Testis (tissue), 3 donors: ENCODE results near the gene TMEM138. TPM values are rescaled to one million over a fixed set of nuclear protein-coding genes. Genes with fewer than 3 reads are reported as not detected.
A peak's percentile ranks its signal among the peaks of the same experiment; 100 is the strongest.

ENCODE experiments used
- DNase-seq: peaks from one replicate; pipeline ENCODE4 v3.0.0-alpha.2; 2019
- H3K27ac ChIP-seq, 2 donors: fragments of 200-600 bp; sonication (generic); one replicate each; pipeline ENCODE4 v1.5.1; 2019
- H3K27me3 ChIP-seq: fragments of 200-600 bp; sonication (generic); one replicate; pipeline ENCODE4 v1.5.1; 2019
- H3K36me3 ChIP-seq: fragments of 200-600 bp; sonication (generic); one replicate; pipeline ENCODE4 v1.5.1; 2017; ENCODE audit warnings: low read depth; ENCODE audit errors: missing control alignments
- H3K4me1 ChIP-seq: fragments of 200-600 bp; sonication (generic); one replicate; pipeline ENCODE4 v1.5.1; 2019
- H3K4me3 ChIP-seq, 2 donors: fragments of 200-600 bp; sonication (generic); one replicate each; pipeline ENCODE4 v1.5.1; 2017 to 2019
- H3K9me3 ChIP-seq: fragments of 200-600 bp; sonication (generic); one replicate; pipeline ENCODE4 v1.5.1; 2017
- CTCF ChIP-seq, 3 experiments: fragments of 450-650 bp in 2 of 3; fragments of 200-600 bp in 1 of 3; sonication (generic) in 1 of 3; IDR thresholded peaks; one replicate each; pipeline ENCODE4 v1.5.1; 2016 to 2019; ENCODE audit warnings: antibody characterized with exemption in 3 of 3, mild to moderate bottlenecking in 2 of 3, moderate library complexity in 1 of 3
- POLR2A ChIP-seq: fragments of 450-650 bp; IDR thresholded peaks from one replicate; pipeline ENCODE4 v1.6.1; 2017; ENCODE audit warnings: antibody characterized with exemption, mild to moderate bottlenecking, moderate library complexity
- WGBS, 2 donors: methylation state at CpG; one replicate each; pipeline ENCODE4 v1.1.5; 2018; 5-methylcytosine and 5-hydroxymethylcytosine counted together
- intact Hi-C: fragments of 100-400 bp; cut with DNase I; formaldehyde crosslinking; loops from one replicate; pipeline ENCODE4 v1.15.1; 2023; ENCODE audit warnings: low total_unique reads
- polyA plus RNA-seq: library from polyadenylated mRNA; stranded (reverse); fragments of 350-450 nt; fragmentation: Illumina TruSeq; extraction: RNeasy Lipid Tissue Mini Kit (QIAGEN cat#74804); gene quantifications from one replicate; pipeline ENCODE4 v1.2.3, GENCODE V29; 2014; ENCODE audit warnings: low read depth, low replicate concordance; ENCODE audit not compliant: insufficient read depth
- total RNA-seq, 2 donors: library from RNA; depleted of rRNA; stranded (reverse); fragments of >200 nt; gene quantifications; one replicate each; pipeline ENCODE4 v1.2.3, GENCODE V29; 2016

The TMEM138 gene
- total and polyA plus RNA-seq, 3 donors from 2014 or later, result 41.8 to 61.8 (median 42.1) TPM

DNA sequence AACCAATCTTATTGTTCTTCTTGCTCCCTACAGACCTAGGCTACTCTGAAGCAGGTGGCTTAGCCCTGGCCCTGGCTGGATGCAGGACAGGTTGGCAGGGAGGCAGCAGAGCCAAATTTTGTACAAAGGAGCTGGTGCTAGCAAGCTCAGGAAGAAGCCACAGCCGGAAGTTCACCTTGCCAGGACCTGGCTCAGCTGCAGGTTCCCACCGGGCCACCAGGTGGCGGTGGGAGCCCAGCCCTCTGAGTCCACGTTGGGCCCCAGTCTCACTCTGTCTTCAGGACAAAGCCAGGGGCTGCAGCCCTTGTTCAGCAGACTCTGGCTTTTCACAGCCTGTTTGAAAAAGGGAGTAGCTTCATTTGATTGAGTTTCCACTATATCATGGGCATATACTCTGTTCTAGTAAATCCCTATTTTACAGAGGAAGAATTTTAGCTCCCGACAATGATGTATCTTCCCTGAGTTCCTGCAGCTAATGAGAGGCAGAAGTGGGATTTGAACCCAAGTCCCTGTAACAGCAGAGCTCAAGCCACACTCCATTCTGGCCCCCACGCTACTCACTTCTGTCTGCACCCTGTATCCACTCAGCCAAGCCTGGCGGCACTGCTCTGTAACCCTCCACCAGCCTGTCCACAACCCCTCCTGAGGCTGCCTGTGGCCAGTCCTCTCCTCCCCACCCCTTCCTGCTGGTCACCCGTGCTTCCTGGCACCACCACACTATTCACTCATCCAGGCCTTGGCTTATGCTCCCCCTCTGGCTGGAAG is 25.8 kb upstream of the TMEM138 start:
- Histone ChIP-seq H3K27ac (peak overlapping the region; percentile 82 to 95), H3K4me3 (no peak overlapping the region), H3K4me1 (peaks cover 47% of the 10 kb centered on the region), H3K36me3 (no peaks in the 10 kb centered on the region), H3K9me3 (no peaks in the 10 kb centered on the region), H3K27me3 (no peaks in the 10 kb centered on the region)
- peak; percentile 84 for DNase-seq
- WGBS, 2 donors, result 38 to 40% methylated on average over 8 of the region's 8 CpGs
- intact Hi-C loops, result loop anchor here (5.0 to 10.0 kb wide), 2 partner anchors 51 to 98 kb away; partner anchors contain the start of gene SDHAF2
- TF ChIP-seq POLR2A, result no peak
- peak; percentile 92 to 97 (median 97) for TF ChIP-seq CTCF (IDR thresholded peaks at IDR 0.05)

DNA sequence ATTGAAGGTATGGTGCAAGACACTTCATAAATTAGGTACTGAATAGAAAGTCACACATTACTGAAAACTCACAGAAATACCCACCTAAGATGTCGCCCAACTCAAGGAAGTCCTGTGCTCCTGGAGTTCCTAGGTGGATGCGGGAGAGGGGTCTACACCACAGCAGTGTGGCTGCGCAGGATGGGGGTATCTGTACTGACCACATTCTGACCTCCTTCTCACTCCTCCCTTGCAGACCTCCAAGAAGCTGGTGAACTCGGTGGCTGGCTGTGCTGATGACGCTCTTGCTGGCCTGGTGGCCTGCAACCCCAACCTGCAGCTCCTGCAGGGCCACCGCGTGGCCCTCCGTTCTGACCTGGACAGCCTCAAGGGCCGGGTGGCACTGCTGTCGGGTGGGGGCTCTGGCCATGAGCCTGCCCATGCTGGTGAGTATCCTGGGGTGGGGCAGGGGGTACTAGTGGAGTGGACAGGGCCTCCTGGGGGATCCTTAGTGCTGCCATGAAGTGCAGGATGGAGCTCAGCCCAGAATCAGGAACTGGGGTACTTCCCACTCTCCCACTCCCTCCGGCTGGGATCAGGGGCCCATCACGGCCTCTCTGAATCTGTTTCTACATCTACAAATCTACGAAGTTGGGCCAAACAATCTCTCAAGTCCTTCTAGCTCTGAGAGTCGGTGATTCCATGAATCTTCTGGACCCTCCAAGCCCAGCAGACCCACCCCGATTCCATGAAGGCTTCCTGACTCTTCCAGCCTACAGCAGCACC is 24.3 kb upstream of the TMEM138 start:
- WGBS, 2 donors, result 93 to 95% methylated on average over 9 to 15 of the region's 15 CpGs
- Histone ChIP-seq H3K27me3 (no peaks in the 10 kb centered on the region), H3K9me3 (no peaks in the 10 kb centered on the region), H3K4me1 (peaks cover 39% of the 10 kb centered on the region), H3K36me3 (no peaks in the 10 kb centered on the region), H3K4me3 (no peak overlapping the region), H3K27ac (no peak overlapping the region)
- intact Hi-C loops, result loop anchor here (5.0 to 10.0 kb wide), 2 partner anchors 49 to 97 kb away; partner anchors contain the start of gene SDHAF2
- no peak for TF ChIP-seq POLR2A
- no peak for TF ChIP-seq CTCF (IDR thresholded peaks at IDR 0.05)
- no peak for DNase-seq

GRCh38 chr11:61338783-61339489 is 23.2 kb upstream of the TMEM138 start:
- peaks cover 34% of the 10 kb centered on the region for H3K4me1 ChIP-seq
- DNase-seq, result no peak
- H3K36me3 ChIP-seq, result no peaks in the 10 kb centered on the region
- TF ChIP-seq CTCF (IDR thresholded peaks at IDR 0.05) (no peak), POLR2A (no peak)
- intact Hi-C loops, result loop anchor here (5.0 to 10.0 kb wide), 2 partner anchors 48 to 96 kb away; partner anchors contain the start of gene SDHAF2
- no peaks in the 10 kb centered on the region for H3K9me3 ChIP-seq
- WGBS, 2 donors, result 93 to 95% methylated on average over 10 to 25 of the region's 26 CpGs
- H3K27ac ChIP-seq, result no peak overlapping the region
- no peak overlapping the region for H3K4me3 ChIP-seq
- no peaks in the 10 kb centered on the region for H3K27me3 ChIP-seq

GRCh38 chr11:61339490-61339878 is 22.7 kb upstream of the TMEM138 start:
- no peak for TF ChIP-seq POLR2A
- no peak for TF ChIP-seq CTCF (IDR thresholded peaks at IDR 0.05)
- Histone ChIP-seq H3K36me3 (no peaks in the 10 kb centered on the region), H3K4me3 (no peak overlapping the region), H3K27me3 (no peaks in the 10 kb centered on the region), H3K27ac (no peak overlapping the region), H3K9me3 (no peaks in the 10 kb centered on the region), H3K4me1 (peaks cover 29% of the 10 kb centered on the region)
- intact Hi-C loops, result loop anchor here (5.0 to 10.0 kb wide), 2 partner anchors 48 to 95 kb away; partner anchors contain the start of gene SDHAF2
- 87 to 91% methylated on average over 4 of the region's 4 CpGs for WGBS, 2 donors
- DNase-seq, result no peak
